PFSK-1 (cell line): ENCODE data around the gene LORICRIN.

ENCODE experiments used
- POLR2AphosphoS5 ChIP-seq: IDR thresholded peaks from 2 replicates; pipeline ENCODE4 v1.6.1; 2012; ENCODE audit warnings: low read depth, mild to moderate bottlenecking, control low read depth, low read length, moderate library complexity
- REST ChIP-seq, 2 experiments: IDR thresholded peaks; 2 replicates each; pipeline versions ENCODE4 v1.6.1 to v1.8.0; 2011 to 2012; ENCODE audit warnings: low read depth in 2 of 2, low read length in 2 of 2, control low read depth in 1 of 2, inconsistent platforms in 1 of 2, mild to moderate bottlenecking in 1 of 2, moderate library complexity in 1 of 2; ENCODE audit not compliant: insufficient read depth in 1 of 2
- SIN3A ChIP-seq: IDR thresholded peaks from 2 replicates; pipeline ENCODE4 v1.6.1; 2012; ENCODE audit warnings: mild to moderate bottlenecking, low read length, moderate library complexity, borderline replicate concordance; ENCODE audit not compliant: insufficient read depth

GRCh38 chr1:153265457-153265856 is 6.0 kb downstream of the LORICRIN start:
- no peak for TF ChIP-seq POLR2AphosphoS5
- TF ChIP-seq SIN3A: no peak
- TF ChIP-seq REST (IDR thresholded peaks at IDR 0.05; ENCODE audit: insufficient read depth in 1 of 2, low read depth in 2 of 2, low read length in 2 of 2): no peak
